B cell (primary cell): ENCODE measurements around the gene ZNF747. TPM values are rescaled to one million over a fixed set of nuclear protein-coding genes. Genes with fewer than 3 reads are reported as not detected.

Experiments
- ATAC-seq: fragments of 200-7000 bp; cut with Tn5 transposase; one replicate; pipeline ENCODE4 v1.10.0; 2021; ENCODE audit warnings: low read depth, mild to moderate bottlenecking, moderate number of reproducible peaks, moderate library complexity
- CTCF ChIA-PET: fragments of 350-600 bp; sonication (Branson Sonifier 250); formaldehyde crosslinking; loops from one replicate; lab custom pipeline; 2021; ENCODE audit warnings: antibody characterized with exemption, inconsistent platforms; lab: Charles Lee
- POLR2A ChIA-PET: fragments of 350-600 bp; sonication (Branson Sonifier 250); formaldehyde crosslinking; loops from one replicate; lab custom pipeline; 2021; ENCODE audit warnings: antibody characterized with exemption; lab: Charles Lee
- DNase-seq: peaks from one replicate; pipeline ENCODE4 v3.0.0; 2013
- H2AFZ ChIP-seq: 2 replicates; pipeline ENCODE4 v1.6.1; 2012; ENCODE audit warnings: mild to moderate bottlenecking, low read depth, low read length; ENCODE audit not compliant: insufficient read depth, poor library complexity, severe bottlenecking
- H3K27ac ChIP-seq, 2 donors: 1 replicate in 1 of 2; 2 replicates in 1 of 2; pipeline ENCODE4 v1.5.1; 2012 to 2013; ENCODE audit warnings: low read length in 2 of 2, mild to moderate bottlenecking in 2 of 2, moderate library complexity in 1 of 2
- H3K27me3 ChIP-seq, 4 experiments: fragments of 200-600 bp in 1 of 4; sonication (generic) in 1 of 4; replicated peaks in 1 of 4; 1 replicate in 2 of 4; 2 replicates in 2 of 4; pipeline versions ENCODE4 v1.6.1 to v1.7.0; 2013 to 2016; ENCODE audit warnings: low read length in 3 of 4, mild to moderate bottlenecking in 2 of 4, mixed read lengths in 1 of 4, moderate library complexity in 1 of 4; ENCODE audit not compliant: insufficient read depth in 4 of 4, control insufficient read depth in 3 of 4; ENCODE audit errors: control extremely low read depth in 1 of 4
- H3K36me3 ChIP-seq, 2 experiments: replicated peaks in 1 of 2; 1 replicate in 1 of 2; 2 replicates in 1 of 2; pipeline versions ENCODE4 v1.6.1 to v1.7.1; 2013; ENCODE audit warnings: low read length in 1 of 2; ENCODE audit not compliant: insufficient read depth in 2 of 2, control insufficient read depth in 1 of 2; ENCODE audit errors: control extremely low read depth in 1 of 2, extremely low read depth in 1 of 2
- H3K4me1 ChIP-seq, 2 donors: fragments of 200-600 bp in 1 of 2; sonication (generic) in 1 of 2; 1 replicate in 1 of 2; 2 replicates in 1 of 2; pipeline versions ENCODE4 v1.5.1 to v1.6.1; 2013 to 2017; ENCODE audit warnings: low read length in 2 of 2; ENCODE audit not compliant: control insufficient read depth in 2 of 2, insufficient read depth in 2 of 2
- H3K4me2 ChIP-seq: replicated peaks from 2 replicates; pipeline ENCODE3; 2012; ENCODE audit warnings: mild to moderate bottlenecking, low read depth, low read length; ENCODE audit not compliant: poor library complexity, severe bottlenecking
- H3K4me3 ChIP-seq, 5 experiments: fragments of 200-600 bp in 1 of 5; sonication (generic) in 1 of 5; 1 replicate in 3 of 5; 2 replicates in 2 of 5; pipeline versions ENCODE4 v1.5.1 to v1.7.0; 2011 to 2016; ENCODE audit warnings: low read length in 4 of 5, mild to moderate bottlenecking in 4 of 5, low read depth in 2 of 5, control low read depth in 1 of 5, moderate library complexity in 1 of 5; ENCODE audit not compliant: insufficient read depth in 1 of 5; ENCODE audit errors: control extremely low read depth in 1 of 5, extremely low read depth in 1 of 5
- H3K79me2 ChIP-seq: fragments of 200-600 bp; sonication (generic); one replicate; pipeline ENCODE4 v1.6.0; 2016; ENCODE audit warnings: low read length; ENCODE audit not compliant: control insufficient read depth, insufficient read depth
- H3K9ac ChIP-seq: fragments of 200-600 bp; sonication (generic); 2 replicates; pipeline ENCODE4 v1.6.1; 2017; ENCODE audit warnings: mild to moderate bottlenecking, low read length, moderate library complexity
- H3K9me3 ChIP-seq, 3 donors: one replicate each; pipeline versions ENCODE4 v1.6.1 to v1.7.1; 2013; ENCODE audit warnings: low read length in 2 of 3; ENCODE audit not compliant: control insufficient read depth in 2 of 3, insufficient read depth in 1 of 3; ENCODE audit errors: control extremely low read depth in 1 of 3
- H4K20me1 ChIP-seq: 2 replicates; pipeline ENCODE4 v1.6.0; 2012; ENCODE audit warnings: mild to moderate bottlenecking, low read length; ENCODE audit not compliant: insufficient read depth, control insufficient read depth, poor library complexity, severe bottlenecking
- H3K27ac Mint-ChIP-seq: one replicate; pipeline ENCODE4 v1.8.0; 2021; ENCODE audit warnings: mixed read lengths
- H3K27me3 Mint-ChIP-seq: one replicate; pipeline ENCODE4 v1.8.0; 2021; ENCODE audit warnings: mixed read lengths
- H3K4me1 Mint-ChIP-seq: one replicate; pipeline ENCODE4 v1.8.0; 2021; ENCODE audit warnings: mixed read lengths
- H3K4me3 Mint-ChIP-seq: one replicate; pipeline ENCODE4 v1.8.0; 2021; ENCODE audit warnings: mixed read lengths
- H3K9me3 Mint-ChIP-seq: one replicate; pipeline ENCODE4 v1.8.0; 2022; ENCODE audit warnings: mixed read lengths; ENCODE audit not compliant: insufficient read depth
- CTCF ChIP-seq: fragments of 200-600 bp; IDR thresholded peaks from one replicate; pipeline ENCODE4 v1.8.0; 2022; ENCODE audit warnings: antibody characterized with exemption, mild to moderate bottlenecking
- EZH2 ChIP-seq: IDR thresholded peaks from 2 replicates; pipeline ENCODE4 v1.6.1; 2012; ENCODE audit warnings: borderline replicate concordance, low read depth, mild to moderate bottlenecking, moderate library complexity, low read length; ENCODE audit not compliant: insufficient read depth, poor library complexity, severe bottlenecking
- WGBS: methylation state at CpG from one replicate; pipeline ENCODE4 v1.1.5; 2013; ENCODE audit warnings: missing lambda C conversion rate; ENCODE audit not compliant: insufficient coverage; 5-methylcytosine and 5-hydroxymethylcytosine counted together
- intact Hi-C: fragments of 100-400 bp; cut with micrococcal nuclease; formaldehyde crosslinking; loops from one replicate; pipeline ENCODE4 v1.10.0; 2022
- polyA plus RNA-seq: library from polyadenylated mRNA; depleted of rRNA; stranded (reverse); fragments of >200 nt; gene quantifications from 2 replicates; pipeline ENCODE4 v1.2.3, GENCODE V29; 2012
- total RNA-seq, 2 donors: library from RNA; stranded (reverse); fragments of 120-200 nt in 1 of 2; gene quantifications; 1 replicate in 1 of 2; 2 replicates in 1 of 2; pipeline versions ENCODE4 v1.2.3 to v1.2.4, GENCODE V29; 2013 to 2022

The ZNF747 gene
- total and polyA plus RNA-seq, 2 donors (not counting 1 experiment from before 2014, with no cell fraction given) = 9.7 to 17.3 TPM

- peaks cover 21 to 40% of the 10 kb centered on the region in 2 donors for H3K4me1 ChIP-seq
- no peak overlapping the region for H3K9ac ChIP-seq
- peaks cover 0 to 9% of the 10 kb centered on the region in 2 experiments for H3K36me3 ChIP-seq
- no peaks in the 10 kb centered on the region for H4K20me1 ChIP-seq
- no peaks in the 10 kb centered on the region for H3K9me3 ChIP-seq
- no peak overlapping the region for H3K4me3 ChIP-seq
- peaks cover 39% of the 10 kb centered on the region for H3K79me2 ChIP-seq
- no peaks in the 10 kb centered on the region for H3K27me3 Mint-ChIP-seq
- intact Hi-C loops = no loop called here
- DNase-seq (no peak), ATAC-seq (no peak)
- no peak overlapping the region for H3K27ac ChIP-seq
- 98% methylated on average over 57 of the region's 57 CpGs for whole genome bisulfite sequencing
- H3K9me3 Mint-ChIP-seq = no peaks in the 10 kb centered on the region
- H3K27ac Mint-ChIP-seq = peak overlapping the region; percentile 72
- no peak overlapping the region for H2AFZ ChIP-seq
- H3K4me2 ChIP-seq = no peak overlapping the region
- POLR2A ChIA-PET = interaction anchor here (3.5 kb wide), 1 partner anchor 25 kb away, joined by 38 read pairs; the partner anchor contains the start of gene ZNF764
- TF ChIP-seq EZH2 (no peak), CTCF (no peak)
- peak overlapping the region; percentile 78 for H3K4me3 Mint-ChIP-seq
- no peaks in the 10 kb centered on the region for H3K27me3 ChIP-seq
- H3K4me1 Mint-ChIP-seq = peaks cover 44% of the 10 kb centered on the region
- CTCF ChIA-PET = interaction anchor here (3.8 kb wide), 1 partner anchor 25 kb away, joined by 53 read pairs; the partner anchor contains the start of gene ZNF764
These were observed 2.1 kb downstream of the ZNF747 start for GRCh38 chr16:30532285-30533145.
